PFSK-1 (cell line): ENCODE results near the gene CD34.

Experiments
- FOXP2 ChIP-seq: optimal IDR thresholded peaks from 2 replicates; pipeline ENCODE3; 2011; ENCODE audit warnings: borderline replicate concordance, control low read depth, inconsistent platforms; ENCODE audit not compliant: insufficient read depth; ENCODE audit errors: extremely low read length, extremely low read depth
- POLR2AphosphoS5 ChIP-seq: IDR thresholded peaks from 2 replicates; pipeline ENCODE4 v1.6.1; 2012; ENCODE audit warnings: low read depth, mild to moderate bottlenecking, control low read depth, low read length, moderate library complexity
- REST ChIP-seq, 2 experiments: IDR thresholded peaks; 2 replicates each; pipeline versions ENCODE4 v1.6.1 to v1.8.0; 2011 to 2012; ENCODE audit warnings: low read depth in 2 of 2, low read length in 2 of 2, control low read depth in 1 of 2, inconsistent platforms in 1 of 2, mild to moderate bottlenecking in 1 of 2, moderate library complexity in 1 of 2; ENCODE audit not compliant: insufficient read depth in 1 of 2
- SIN3A ChIP-seq: IDR thresholded peaks from 2 replicates; pipeline ENCODE4 v1.6.1; 2012; ENCODE audit warnings: mild to moderate bottlenecking, low read length, moderate library complexity, borderline replicate concordance; ENCODE audit not compliant: insufficient read depth
- TAF1 ChIP-seq: IDR thresholded peaks from 2 replicates; pipeline ENCODE4 v1.6.1; 2012; ENCODE audit warnings: low read length, control low read depth, borderline replicate concordance; ENCODE audit not compliant: insufficient read depth

The CD34 gene

GRCh38 chr1:207858806-207859205 is 52.1 kb downstream of the CD34 start:
- TF ChIP-seq POLR2AphosphoS5 (no peak), SIN3A (no peak), TAF1 (no peak), REST (IDR thresholded peaks at IDR 0.05; ENCODE audit: insufficient read depth in 1 of 2, low read depth in 2 of 2, low read length in 2 of 2) (no peak), FOXP2 (no peak)

GRCh38 chr1:207858281-207858680 is 52.6 kb downstream of the CD34 start:
- TF ChIP-seq POLR2AphosphoS5, result no peak
- no peak for TF ChIP-seq FOXP2
- no peak for TF ChIP-seq SIN3A
- TF ChIP-seq REST (IDR thresholded peaks at IDR 0.05; ENCODE audit: insufficient read depth in 1 of 2, low read depth in 2 of 2, low read length in 2 of 2), result no peak
- TF ChIP-seq TAF1, result no peak

GRCh38 chr1:207857447-207857846 is 53.5 kb downstream of the CD34 start:
- TF ChIP-seq TAF1 (no peak), SIN3A (no peak), REST (IDR thresholded peaks at IDR 0.05; ENCODE audit: insufficient read depth in 1 of 2, low read depth in 2 of 2, low read length in 2 of 2) (no peak), POLR2AphosphoS5 (no peak), FOXP2 (no peak)

GRCh38 chr1:207856276-207857023 is 54.5 kb downstream of the CD34 start:
- no peak for TF ChIP-seq POLR2AphosphoS5
- no peak for TF ChIP-seq SIN3A
- no peak for TF ChIP-seq TAF1
- TF ChIP-seq FOXP2, result no peak

- TF ChIP-seq SIN3A (no peak), REST (IDR thresholded peaks at IDR 0.05; ENCODE audit: insufficient read depth in 1 of 2, low read depth in 2 of 2, low read length in 2 of 2) (no peak), POLR2AphosphoS5 (no peak)
These were observed 56.9 kb downstream of the CD34 start for GRCh38 chr1:207854001-207854400.
